OCI-LY3 (cell line): ENCODE data around the gene VPS13D.

Experiments
- EZH2phosphoT487 ChIP-seq: fragments of 200-600 bp; shearing (Covaris generic); IDR thresholded peaks from 2 replicates; pipeline ENCODE4 v1.6.1; 2018; ENCODE audit warnings: antibody characterized with exemption, mixed run types, low read depth
- TF ChIP-seq, protein P1 (sequence below): fragments of 200-600, 300-600 bp; sonication (generic); IDR thresholded peaks from 2 replicates; pipeline ENCODE4 v1.5.1; 2014; ENCODE audit warnings: antibody characterized with exemption, low read length, low read depth

DNA sequence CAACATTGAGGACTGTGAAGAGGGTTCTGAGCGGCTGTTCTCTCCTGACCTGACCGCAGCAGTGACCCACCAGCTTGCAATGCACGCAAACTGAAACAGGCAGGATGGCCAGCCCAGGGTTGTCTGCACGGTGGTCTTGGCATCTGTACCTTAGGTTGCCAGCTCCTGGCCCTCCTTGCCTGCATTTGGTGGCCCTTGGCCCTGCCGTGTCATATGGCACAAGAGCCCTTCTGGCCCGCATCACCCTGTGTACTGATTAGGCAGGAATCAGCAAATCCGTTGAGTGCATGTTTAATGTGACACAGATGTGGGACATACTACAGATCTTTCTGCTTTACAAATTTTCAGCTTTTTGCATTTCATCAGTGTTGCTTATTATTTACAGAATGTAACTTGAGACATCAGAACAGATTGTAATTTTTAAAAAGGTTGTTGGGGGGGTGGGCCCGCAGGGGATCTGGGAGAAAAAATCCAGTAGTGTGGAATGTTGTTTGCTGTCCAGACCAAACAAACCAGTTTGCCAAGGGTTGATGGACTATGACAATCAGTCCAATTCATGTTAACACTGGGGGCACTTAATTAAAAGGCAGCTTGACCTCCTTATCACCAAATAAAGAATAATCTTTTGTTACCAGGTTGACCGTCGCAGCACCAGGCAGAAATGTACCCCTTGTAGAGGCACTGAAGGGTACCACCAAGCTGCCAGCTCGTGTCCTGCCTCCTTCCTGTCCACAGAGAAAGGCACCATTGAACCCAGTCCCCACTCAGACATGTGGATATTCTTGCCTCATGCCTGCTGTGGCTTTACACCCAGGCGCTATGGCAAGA, 255.6 kb downstream of the VPS13D start:
- TF ChIP-seq, protein P1, sequence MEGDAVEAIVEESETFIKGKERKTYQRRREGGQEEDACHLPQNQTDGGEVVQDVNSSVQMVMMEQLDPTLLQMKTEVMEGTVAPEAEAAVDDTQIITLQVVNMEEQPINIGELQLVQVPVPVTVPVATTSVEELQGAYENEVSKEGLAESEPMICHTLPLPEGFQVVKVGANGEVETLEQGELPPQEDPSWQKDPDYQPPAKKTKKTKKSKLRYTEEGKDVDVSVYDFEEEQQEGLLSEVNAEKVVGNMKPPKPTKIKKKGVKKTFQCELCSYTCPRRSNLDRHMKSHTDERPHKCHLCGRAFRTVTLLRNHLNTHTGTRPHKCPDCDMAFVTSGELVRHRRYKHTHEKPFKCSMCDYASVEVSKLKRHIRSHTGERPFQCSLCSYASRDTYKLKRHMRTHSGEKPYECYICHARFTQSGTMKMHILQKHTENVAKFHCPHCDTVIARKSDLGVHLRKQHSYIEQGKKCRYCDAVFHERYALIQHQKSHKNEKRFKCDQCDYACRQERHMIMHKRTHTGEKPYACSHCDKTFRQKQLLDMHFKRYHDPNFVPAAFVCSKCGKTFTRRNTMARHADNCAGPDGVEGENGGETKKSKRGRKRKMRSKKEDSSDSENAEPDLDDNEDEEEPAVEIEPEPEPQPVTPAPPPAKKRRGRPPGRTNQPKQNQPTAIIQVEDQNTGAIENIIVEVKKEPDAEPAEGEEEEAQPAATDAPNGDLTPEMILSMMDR, result no peak
- no peak for TF ChIP-seq EZH2phosphoT487
